ENCODE measurements around the gene DTWD2.

DNA sequence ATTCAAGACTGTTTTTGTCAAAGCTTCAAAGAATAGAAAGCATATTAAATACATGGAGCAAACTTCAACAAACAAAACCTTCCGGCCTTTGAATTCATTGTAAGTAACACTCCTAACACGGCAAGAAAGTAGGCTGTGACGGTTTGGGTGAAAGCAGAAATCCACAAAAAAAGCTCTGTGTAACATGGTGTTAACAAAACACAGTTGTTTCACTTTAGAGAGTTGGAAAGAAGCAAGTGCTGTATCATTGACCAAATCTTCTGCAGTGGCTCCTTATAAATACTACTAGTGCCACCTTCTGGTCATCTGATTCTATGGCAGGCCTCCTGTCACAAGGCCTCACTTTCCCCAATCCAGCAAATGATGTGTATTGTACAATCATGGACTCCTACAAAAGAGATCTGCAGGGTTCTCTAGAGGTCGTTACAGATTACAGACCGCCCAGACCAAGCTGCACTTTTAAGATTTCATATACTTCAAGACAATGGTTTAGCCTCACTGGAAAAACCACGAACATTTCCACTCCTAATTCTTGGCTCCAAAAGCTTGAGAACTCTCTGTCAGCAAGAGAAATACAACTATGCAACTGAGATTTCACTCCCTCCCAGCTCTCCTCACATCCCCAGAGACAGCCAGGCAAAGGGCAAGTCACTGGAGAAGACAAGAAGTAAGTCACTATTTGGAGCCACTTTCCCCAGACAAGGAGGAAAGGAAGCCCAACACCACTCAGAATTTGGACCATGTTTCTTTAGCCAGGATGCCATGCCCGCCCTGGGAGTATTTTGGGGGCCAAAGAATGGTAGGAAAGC, 196.2 kb downstream of the DTWD2 start:
- TF ChIP-seq, protein P1, sequence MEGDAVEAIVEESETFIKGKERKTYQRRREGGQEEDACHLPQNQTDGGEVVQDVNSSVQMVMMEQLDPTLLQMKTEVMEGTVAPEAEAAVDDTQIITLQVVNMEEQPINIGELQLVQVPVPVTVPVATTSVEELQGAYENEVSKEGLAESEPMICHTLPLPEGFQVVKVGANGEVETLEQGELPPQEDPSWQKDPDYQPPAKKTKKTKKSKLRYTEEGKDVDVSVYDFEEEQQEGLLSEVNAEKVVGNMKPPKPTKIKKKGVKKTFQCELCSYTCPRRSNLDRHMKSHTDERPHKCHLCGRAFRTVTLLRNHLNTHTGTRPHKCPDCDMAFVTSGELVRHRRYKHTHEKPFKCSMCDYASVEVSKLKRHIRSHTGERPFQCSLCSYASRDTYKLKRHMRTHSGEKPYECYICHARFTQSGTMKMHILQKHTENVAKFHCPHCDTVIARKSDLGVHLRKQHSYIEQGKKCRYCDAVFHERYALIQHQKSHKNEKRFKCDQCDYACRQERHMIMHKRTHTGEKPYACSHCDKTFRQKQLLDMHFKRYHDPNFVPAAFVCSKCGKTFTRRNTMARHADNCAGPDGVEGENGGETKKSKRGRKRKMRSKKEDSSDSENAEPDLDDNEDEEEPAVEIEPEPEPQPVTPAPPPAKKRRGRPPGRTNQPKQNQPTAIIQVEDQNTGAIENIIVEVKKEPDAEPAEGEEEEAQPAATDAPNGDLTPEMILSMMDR (IDR thresholded peaks at IDR 0.05) = peak; percentile 68 to 85 (median 76)
- no peak for TF ChIP-seq EP300 (IDR thresholded peaks at IDR 0.05)
- TF ChIP-seq POLR2A (IDR thresholded peaks at IDR 0.05) = no peak
